ENCODE data around the gene HPN. TPM values are rescaled to one million over a fixed set of nuclear protein-coding genes. Genes with fewer than 3 reads are reported as not detected.
"Not testable (repeated sequence)": the region's sequence is repeated elsewhere in the genome, so short reads cannot be mapped to it uniquely, and the experiment has no call there.

Gene HPN
- total RNA-seq, 4 donors from 2014 or later, result 0.67 to 1.4 TPM; not detected in 2

DNA sequence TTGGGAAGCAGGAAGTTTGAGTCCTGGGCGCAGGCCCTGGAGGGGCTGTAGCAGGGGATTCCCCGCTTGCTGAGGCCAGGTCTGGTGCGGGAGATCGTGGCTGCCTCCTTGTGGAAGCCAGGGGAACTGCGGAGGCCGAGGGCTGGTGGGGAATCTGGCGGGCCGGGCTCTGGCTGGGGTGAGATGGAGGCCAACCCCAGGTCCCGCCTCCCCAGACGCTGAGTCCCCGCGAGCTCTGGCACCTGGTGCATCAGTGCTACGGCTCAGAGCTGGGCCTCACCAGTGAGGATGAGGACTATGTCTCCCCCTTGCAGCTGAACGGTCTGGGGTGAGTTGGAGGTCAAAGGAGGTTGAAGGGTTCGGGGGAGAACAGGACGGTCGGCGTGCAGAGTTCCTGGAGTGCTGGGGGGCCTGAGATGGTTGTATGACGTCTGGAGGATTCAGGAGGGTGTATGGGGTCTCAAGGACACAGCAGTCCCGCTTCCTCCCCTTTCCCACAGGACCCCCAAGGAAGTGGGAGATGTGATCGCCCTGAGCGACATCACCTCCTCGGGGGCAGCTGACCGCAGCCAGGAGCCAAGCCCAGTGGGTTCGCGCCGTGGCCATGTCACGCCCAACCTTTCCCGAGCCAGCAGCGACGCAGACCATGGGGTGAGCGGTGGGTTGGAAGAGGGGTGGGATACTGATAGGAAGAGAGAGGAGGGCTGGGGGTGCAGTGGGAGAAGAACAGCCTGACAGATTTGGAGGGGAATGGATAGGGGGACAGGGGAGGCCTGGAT is 28.3 kb upstream of the HPN start:
- Histone ChIP-seq H3K27me3 (no peaks in the 10 kb centered on the region), H3K4me3 (no peak overlapping the region), H3K4me1 (peaks cover 0 to 32% (median 17%) of the 10 kb centered on the region in 4 donors), H3K36me3 (peaks cover 0 to 57% (median 0%) of the 10 kb centered on the region in 3 donors), H3K9me3 (no peaks in the 10 kb centered on the region), H3K27ac (peak overlapping the region in 3 of 4 donors; percentile 24 to 69 (median 54))
- peak; percentile 75 to 87 (median 85) for DNase-seq
- TF ChIP-seq, protein P1, sequence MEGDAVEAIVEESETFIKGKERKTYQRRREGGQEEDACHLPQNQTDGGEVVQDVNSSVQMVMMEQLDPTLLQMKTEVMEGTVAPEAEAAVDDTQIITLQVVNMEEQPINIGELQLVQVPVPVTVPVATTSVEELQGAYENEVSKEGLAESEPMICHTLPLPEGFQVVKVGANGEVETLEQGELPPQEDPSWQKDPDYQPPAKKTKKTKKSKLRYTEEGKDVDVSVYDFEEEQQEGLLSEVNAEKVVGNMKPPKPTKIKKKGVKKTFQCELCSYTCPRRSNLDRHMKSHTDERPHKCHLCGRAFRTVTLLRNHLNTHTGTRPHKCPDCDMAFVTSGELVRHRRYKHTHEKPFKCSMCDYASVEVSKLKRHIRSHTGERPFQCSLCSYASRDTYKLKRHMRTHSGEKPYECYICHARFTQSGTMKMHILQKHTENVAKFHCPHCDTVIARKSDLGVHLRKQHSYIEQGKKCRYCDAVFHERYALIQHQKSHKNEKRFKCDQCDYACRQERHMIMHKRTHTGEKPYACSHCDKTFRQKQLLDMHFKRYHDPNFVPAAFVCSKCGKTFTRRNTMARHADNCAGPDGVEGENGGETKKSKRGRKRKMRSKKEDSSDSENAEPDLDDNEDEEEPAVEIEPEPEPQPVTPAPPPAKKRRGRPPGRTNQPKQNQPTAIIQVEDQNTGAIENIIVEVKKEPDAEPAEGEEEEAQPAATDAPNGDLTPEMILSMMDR (IDR thresholded peaks at IDR 0.05), result peak; percentile 93 to 99 (median 96)
- peak in 1 of 2 donors; percentile 19 for TF ChIP-seq POLR2A (IDR thresholded peaks at IDR 0.05)

DNA sequence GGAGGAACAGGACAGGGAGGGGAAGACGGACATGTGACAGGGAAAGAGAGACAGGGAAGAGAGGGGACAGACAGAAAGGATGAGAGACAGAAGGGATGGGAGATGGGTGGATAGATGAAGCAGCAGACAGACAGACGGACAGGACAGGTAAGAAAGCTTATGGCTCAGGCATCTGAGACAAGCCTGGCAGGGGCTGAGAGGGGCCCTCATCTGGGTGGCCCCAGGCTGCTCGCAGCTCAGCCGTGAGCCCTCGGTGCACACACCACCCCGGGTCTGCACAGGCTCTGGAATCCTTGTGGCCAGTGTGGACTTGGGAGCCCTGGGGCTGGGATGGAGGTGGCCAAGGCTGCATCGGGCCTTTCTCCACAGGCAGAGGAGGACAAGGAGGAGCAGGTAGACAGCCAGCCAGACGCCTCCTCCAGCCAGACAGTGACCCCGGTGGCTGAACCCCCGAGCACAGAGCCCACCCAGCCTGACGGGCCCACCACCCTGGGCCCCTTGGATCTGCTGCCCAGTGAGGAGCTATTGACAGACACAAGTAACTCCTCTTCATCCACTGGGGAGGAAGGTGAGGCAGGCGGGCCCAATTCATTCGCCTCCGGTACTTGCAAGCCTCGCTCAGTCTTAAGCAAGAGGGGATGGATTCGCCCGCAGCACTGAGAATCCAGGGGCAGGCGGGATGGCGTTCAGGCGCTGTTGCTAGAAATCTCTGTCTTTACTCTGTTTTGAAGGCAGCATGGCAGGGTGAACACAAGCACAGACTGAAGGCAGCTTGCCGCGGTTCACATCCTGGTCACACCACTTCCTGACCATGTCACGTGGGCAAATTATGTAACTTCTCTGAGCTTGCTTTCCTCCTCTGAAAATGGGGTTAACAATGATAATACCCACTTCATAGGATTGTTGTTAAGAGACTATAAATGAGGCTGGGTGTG is 27.4 kb upstream of the HPN start:
- peak in 2 of 3 donors; percentile 61 to 85 for DNase-seq
- Histone ChIP-seq H3K4me3 (peak overlapping the region in 1 of 4 donors; percentile 12), H3K9me3 (no peaks in the 10 kb centered on the region), H3K4me1 (peaks cover 0 to 32% (median 17%) of the 10 kb centered on the region in 4 donors), H3K27ac (peak overlapping the region in 3 of 4 donors; percentile 24 to 69 (median 54)), H3K36me3 (peaks cover 0 to 62% (median 0%) of the 10 kb centered on the region in 3 donors), H3K27me3 (no peaks in the 10 kb centered on the region)
- TF ChIP-seq, protein P1 (IDR thresholded peaks at IDR 0.05), result no peak
- no peak for TF ChIP-seq POLR2A (IDR thresholded peaks at IDR 0.05)

DNA sequence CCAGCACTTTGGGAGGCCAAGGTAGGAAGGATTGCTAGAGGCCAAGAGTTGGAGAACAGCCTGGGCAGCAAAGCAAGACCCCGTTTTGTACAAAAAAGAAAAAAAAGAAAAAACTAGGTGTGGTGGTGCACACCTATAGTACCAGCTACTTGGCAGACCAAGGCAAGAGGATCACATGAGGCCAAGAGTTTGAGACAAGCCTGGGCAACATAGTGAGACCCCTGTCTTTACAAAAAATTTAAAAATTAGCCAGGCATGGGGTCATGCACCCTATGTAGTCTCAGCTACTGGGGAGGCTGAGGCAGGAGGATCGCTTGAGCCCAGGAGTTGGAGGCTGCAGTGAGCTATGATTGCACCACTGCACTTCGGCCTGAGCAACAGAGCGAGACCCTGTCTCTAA is 26.7 kb upstream of the HPN start:
- H3K27me3 ChIP-seq, H3K9me3 ChIP-seq, H3K4me3 ChIP-seq, DNase-seq: not testable (repeated sequence)
- Histone ChIP-seq H3K4me1 (peaks cover 0 to 32% (median 17%) of the 10 kb centered on the region in 4 donors), H3K36me3 (peaks cover 0 to 62% (median 0%) of the 10 kb centered on the region in 3 donors), H3K27ac (peak overlapping the region in 1 of 4 donors; percentile 69)

DNA sequence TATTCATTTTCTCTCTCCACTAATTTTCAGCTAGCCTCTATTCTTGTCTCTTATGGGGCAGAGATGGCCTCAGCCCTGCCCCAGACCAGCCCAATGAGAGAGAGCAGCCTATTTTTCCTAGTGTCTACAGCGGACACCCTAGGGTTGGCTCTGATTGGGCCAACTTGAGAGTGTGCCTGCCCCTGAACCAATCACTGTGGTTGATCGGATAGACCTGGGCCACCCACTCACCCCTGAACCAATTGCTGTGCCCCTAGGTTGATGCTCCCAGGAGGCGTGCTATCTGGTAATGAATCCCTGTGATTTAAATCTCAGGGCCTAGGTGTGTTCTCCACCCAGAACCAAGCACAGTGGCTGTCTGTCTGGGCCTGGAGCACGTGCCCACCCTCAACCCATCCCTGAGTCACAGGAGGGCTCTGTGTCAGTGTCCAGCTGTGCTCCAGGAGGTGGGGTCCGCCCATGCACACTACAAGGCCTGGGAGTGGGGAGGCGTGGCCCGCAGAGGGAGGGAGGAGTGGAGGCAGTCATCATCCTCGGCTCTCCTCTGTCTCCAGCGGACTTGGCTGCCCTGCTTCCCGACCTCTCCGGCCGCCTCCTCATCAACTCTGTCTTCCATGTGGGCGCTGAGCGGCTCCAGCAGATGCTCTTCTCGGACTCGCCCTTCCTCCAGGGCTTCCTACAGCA is 26.1 kb upstream of the HPN start:
- peaks cover 0 to 32% (median 17%) of the 10 kb centered on the region in 4 donors for H3K4me1 ChIP-seq
- H3K27me3 ChIP-seq, result no peaks in the 10 kb centered on the region
- DNase-seq, result no peak
- peak overlapping the region in 2 of 4 donors; percentile 19 to 69 for H3K27ac ChIP-seq
- TF ChIP-seq, protein P1 (IDR thresholded peaks at IDR 0.05), result no peak
- no peak for TF ChIP-seq POLR2A (IDR thresholded peaks at IDR 0.05)
- no peak overlapping the region for H3K4me3 ChIP-seq
- H3K9me3 ChIP-seq, result no peaks in the 10 kb centered on the region
- H3K36me3 ChIP-seq, result peaks cover 0 to 62% (median 0%) of the 10 kb centered on the region in 3 donors

DNA sequence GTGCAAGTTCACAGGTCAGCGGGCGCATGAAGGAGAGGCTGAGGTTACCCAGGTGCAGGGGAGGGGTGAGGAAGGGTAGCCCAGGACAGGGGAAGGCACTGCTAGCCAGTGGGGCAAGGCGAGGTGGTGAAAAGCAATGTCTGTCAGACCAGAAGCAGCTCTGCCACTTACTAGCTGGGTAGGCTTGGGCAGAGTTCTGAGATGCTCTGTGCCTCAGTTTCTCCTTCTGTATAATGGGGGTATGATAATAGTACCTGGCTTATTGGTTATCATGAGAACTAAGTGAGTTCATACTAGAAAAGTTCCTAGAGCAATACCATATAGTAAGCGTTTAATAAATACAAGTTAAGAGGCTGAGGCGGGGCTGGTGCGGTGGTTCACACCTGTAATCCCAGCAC is 25.6 kb upstream of the HPN start:
- Histone ChIP-seq H3K27ac (no peak overlapping the region), H3K4me3 (no peak overlapping the region), H3K36me3 (peaks cover 0 to 65% (median 0%) of the 10 kb centered on the region in 3 donors), H3K9me3 (no peaks in the 10 kb centered on the region), H3K27me3 (no peaks in the 10 kb centered on the region), H3K4me1 (peaks cover 0 to 32% (median 17%) of the 10 kb centered on the region in 4 donors)
- no peak for DNase-seq
- TF ChIP-seq, protein P1 (IDR thresholded peaks at IDR 0.05), result no peak
- no peak for TF ChIP-seq POLR2A (IDR thresholded peaks at IDR 0.05)

Data from Peyer's patch (tissue), 4 donors.